Cerebellar cortex (tissue), 1 donor: ENCODE data around the gene RAB36.

Experiments
- DNase-seq: peaks from one replicate; pipeline ENCODE4 v3.0.0-alpha.2; 2015; ENCODE audit warnings: low spot score

RAB36 gene

GRCh38 chr22:23108249-23109078 lies 36.8 kb upstream of the RAB36 start:
- DNase-seq = no peak

DNA sequence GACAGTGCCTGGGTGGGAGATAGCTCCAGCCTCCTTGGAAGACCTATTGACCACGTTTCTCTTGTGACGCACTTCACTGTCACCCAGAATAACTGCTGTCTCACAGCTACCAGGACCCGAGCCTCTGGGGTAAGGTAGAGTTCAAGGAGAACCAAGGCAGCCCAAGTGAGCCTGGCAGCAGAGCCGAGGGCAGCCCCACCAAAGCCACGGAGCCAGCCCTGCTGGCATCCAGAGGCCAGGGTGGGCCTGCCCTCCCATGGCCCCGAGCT lies 36.3 kb upstream of the RAB36 start:
- DNase-seq = no peak

DNA sequence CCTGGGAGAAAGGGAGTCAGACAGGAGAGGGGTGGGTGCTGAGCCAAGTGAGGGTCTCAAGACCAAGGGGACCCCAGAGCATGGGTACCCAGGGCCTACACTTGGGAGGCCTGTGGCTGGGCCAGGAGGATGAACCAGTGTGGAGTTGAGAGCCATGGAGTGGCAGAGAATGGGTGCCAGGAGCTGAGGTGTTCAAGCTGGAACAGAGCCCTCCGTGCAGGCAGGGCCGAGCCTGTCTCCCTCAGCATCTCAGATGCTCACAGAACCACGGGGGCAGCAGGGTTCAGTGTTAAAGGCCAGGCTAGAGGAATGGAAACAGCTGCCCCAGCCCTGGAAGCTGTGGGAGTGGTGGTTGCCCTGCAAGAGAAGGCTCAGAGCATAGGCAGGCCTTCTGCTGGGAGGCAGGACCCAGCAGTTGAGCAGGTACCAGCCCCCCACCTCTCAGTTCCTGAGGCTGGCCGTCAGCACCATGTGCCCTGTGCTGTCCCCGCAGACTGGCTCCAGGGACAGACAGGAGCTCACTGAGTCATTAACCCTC lies 35.8 kb upstream of the RAB36 start:
- no peak for DNase-seq

DNA sequence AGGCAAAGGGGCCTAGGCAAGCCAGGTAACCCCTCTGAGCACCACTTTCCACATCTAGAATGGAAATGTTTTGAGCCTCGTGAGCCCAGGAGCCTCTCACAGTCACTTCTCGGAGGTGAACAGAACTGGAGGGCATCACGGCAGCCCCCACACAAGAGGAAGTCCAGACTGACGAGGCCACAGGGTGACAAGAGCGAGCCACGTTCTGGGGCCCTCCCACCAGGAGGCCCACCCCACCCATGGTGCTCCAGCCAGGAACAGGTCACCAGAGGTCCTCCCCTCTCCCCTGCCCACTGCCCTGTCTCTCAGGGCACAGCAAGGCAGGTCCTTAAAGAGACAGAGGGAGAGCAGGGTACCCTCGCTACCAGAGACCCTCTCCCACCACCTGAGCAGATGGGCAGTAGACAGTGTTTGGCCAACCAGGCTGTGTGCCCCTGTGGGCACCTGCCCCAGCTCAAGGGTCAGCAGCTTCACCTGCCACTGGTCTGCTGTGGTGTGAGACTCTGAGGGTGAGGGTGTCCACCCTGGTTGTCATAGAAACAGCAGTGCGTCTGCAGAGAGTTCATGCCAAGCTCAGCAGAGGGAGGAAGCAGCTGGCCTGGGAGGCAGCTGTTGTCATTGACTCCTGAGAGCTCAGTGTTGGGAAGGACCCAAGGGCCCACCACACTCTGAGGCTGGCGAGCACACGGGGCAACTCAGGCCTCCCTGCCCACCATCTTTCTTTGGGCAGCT lies 34.9 kb upstream of the RAB36 start:
- DNase-seq = no peak

- no peak for DNase-seq
Measured at GRCh38 chr22:23110922-23111527, 34.3 kb upstream of the RAB36 start.

DNA sequence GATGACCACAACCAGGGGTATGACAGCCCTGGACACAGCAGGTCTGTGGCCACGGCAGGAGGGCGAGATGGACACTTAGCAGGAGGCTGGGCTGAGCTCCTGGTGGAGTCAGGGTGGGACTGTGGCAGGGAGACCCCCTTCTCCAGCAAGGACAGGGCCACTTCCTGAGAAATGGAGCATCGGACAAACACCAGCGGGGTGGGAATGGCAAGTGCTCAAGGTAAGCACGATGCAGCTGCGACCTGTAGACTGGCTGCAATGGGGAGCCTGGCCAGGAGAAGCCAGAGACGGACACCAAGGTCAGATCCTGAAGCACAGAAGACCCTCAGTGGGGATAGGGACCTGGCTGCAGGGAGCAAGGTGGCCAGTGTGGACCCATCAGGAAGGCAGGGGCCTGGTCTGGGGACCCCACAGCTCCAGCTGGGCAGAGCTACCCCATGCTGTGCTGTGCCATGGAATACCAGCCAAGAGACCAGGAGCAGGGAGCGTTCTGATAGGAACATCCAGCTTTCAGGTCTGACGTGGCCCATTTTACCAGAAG lies 32.7 kb upstream of the RAB36 start:
- no peak for DNase-seq

- no peak for DNase-seq
Measured at GRCh38 chr22:23113067-23113846, 32.0 kb upstream of the RAB36 start.

GRCh38 chr22:23113847-23114720 lies 31.2 kb upstream of the RAB36 start:
- no peak for DNase-seq

GRCh38 chr22:23114721-23115020 lies 30.6 kb upstream of the RAB36 start:
- DNase-seq = no peak

DNA sequence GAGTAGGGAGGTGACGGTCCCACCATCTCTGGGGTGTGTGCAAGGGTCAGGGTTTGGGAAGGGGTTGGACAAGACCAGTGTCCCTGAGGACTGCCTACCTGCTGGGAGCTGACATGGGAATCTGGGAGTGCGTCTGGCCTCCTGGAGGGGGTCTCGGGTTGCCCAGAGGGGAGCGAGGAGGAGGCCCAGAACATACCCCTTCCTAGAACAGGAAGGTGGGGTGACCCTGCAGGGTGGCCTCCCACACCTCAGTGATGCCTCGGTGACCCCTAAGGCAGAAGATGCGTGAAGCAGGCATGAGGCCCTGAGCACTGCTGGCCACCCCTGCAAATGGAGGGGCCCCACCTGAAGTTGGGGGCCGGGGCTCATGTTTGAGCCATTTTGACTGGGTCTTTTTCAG lies 29.9 kb upstream of the RAB36 start:
- DNase-seq = no peak

GRCh38 chr22:23115825-23116494 lies 29.3 kb upstream of the RAB36 start:
- no peak for DNase-seq

DNA sequence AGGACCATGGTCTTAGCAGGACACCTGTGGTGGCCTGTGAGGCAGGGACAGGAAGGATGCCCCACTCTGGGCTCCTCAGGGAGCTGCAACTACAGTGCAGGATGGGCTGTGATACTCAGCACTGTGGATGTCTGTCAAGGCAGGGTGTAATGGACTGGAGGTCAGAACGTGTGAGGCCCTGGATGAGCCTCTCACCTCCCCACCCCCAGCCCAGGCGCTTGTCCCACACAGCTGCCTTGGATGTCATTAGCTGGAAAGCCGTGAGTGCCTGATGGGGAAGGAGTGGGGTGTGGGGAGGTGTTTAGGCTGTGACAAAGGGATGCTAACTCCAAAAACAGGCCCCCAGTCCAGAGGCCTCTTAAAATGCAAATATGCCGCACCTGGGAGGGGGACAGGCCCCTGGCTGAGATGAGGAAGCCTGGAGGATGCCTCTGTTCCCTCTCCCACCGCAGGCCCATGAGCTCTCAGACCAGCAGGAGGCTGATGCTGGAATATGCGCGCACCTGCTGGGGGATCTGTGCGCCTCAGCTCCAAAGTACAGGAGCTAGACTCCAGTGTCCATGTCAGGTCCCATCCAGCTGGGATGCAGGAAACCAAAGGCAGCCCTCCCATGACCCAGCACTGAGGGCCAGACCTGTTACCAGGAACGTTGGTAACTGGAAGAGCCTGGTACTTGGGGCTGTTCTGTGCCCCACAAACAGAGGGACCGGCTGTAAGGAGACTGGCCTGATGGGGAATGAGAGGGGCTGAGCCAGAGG lies 28.6 kb upstream of the RAB36 start:
- no peak for DNase-seq

- DNase-seq = no peak
Measured at GRCh38 chr22:23117275-23117674, 28.0 kb upstream of the RAB36 start.

DNA sequence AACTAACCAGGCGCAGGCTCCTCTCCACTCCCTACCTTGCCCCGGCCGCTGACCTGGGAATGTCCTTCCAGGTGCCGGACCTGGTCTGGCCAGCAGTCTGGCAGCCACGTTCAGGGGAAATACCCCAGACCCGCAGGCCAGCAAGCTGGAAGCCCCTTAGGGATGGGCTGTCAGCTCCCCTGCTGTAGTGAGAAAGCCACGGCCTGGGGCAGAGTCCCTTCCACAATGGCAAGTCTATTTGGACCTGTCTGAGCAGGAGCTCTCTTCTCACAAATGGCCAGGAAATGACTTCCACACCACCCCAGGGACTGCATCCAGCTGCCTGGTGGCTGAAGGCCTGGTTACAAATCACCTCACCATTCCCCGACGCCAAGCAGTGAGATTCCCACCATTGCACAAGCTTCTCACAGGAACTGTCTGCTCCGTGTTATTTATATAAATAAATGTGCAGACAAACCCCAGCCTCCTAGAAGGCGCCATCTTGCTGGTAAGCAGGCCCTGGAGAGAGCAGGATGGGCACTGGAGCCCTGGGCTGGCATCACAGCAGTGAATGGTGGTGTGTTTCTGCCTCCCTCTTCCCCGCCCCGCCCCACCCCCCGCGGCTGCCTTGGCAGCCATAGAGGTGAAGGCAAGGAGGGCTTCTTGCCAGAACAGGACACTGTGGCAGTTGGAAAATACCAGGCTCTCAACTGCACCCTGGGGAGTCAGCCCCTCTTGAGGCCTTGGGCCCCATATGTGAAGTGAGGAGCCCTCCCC lies 27.2 kb upstream of the RAB36 start:
- DNase-seq = no peak

- no peak for DNase-seq
Measured at GRCh38 chr22:23118647-23119493, 26.4 kb upstream of the RAB36 start.

GRCh38 chr22:23119494-23120414 lies 25.5 kb upstream of the RAB36 start:
- no peak for DNase-seq

DNA sequence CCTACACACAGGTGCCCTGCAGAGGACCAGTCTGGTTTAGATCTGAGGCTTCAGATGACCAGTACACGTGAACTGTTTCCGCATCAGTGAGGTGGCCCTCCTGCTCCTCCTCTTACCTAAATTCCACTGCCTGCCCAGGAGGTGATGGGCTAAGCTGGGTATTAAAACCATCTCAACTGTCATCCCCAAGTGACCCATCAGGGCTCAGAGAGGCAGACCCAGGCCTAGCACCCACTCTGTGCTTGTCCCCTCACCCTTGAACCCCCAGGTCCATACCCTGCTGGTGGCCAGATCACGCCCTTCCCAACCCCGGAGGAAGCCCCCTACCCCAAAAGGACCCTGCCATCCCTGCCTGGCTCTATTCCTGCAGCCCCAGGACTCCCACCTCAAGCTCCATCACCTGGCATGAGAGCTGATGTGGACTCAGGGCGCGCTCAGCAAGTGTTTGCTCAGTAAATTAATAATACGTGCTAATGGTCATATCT lies 24.8 kb upstream of the RAB36 start:
- DNase-seq = no peak
